ENCODE results near the gene SLC37A1. TPM values are rescaled to one million over a fixed set of nuclear protein-coding genes. Genes with fewer than 3 reads are reported as not detected.

SLC37A1 gene
- total RNA-seq, 1 donor from 2014 or later: 4.8 TPM

DNA sequence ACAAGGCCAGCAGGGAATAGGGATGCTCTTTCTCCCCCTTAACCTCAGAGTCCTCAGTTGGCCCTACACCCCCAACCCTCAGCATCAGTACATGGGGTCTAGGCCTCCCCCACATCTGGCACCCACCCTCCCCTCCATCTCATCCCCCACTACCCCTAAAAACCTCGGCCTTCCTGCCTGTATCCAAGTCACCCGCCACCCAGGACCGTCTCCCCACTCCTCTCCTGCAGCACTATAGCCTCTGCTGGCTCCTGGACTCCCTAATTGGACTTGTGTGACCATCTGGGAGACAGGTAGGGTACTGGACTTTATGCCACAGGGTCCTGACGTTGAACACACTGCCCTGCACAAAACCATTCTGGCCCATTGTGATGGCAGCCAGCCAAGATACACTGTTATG is 23.7 kb upstream of the SLC37A1 start:
- Mint-ChIP-seq H3K9me3 (ENCODE audit: low read depth) (no peaks in the 10 kb centered on the region), H3K27ac (ENCODE audit: unreplicated experiment) (no peak overlapping the region), H3K27me3 (ENCODE audit: low read depth) (peaks cover 30% of the 10 kb centered on the region), H3K4me1 (ENCODE audit: low read depth) (no peaks in the 10 kb centered on the region), H3K36me3 (ENCODE audit: low read depth) (no peaks in the 10 kb centered on the region), H3K4me3 (ENCODE audit: unreplicated experiment) (no peak overlapping the region)
- TF ChIP-seq, protein P1, sequence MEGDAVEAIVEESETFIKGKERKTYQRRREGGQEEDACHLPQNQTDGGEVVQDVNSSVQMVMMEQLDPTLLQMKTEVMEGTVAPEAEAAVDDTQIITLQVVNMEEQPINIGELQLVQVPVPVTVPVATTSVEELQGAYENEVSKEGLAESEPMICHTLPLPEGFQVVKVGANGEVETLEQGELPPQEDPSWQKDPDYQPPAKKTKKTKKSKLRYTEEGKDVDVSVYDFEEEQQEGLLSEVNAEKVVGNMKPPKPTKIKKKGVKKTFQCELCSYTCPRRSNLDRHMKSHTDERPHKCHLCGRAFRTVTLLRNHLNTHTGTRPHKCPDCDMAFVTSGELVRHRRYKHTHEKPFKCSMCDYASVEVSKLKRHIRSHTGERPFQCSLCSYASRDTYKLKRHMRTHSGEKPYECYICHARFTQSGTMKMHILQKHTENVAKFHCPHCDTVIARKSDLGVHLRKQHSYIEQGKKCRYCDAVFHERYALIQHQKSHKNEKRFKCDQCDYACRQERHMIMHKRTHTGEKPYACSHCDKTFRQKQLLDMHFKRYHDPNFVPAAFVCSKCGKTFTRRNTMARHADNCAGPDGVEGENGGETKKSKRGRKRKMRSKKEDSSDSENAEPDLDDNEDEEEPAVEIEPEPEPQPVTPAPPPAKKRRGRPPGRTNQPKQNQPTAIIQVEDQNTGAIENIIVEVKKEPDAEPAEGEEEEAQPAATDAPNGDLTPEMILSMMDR (IDR thresholded peaks at IDR 0.05): no peak
- DNase-seq (ENCODE audit: low spot score): no peak

DNA sequence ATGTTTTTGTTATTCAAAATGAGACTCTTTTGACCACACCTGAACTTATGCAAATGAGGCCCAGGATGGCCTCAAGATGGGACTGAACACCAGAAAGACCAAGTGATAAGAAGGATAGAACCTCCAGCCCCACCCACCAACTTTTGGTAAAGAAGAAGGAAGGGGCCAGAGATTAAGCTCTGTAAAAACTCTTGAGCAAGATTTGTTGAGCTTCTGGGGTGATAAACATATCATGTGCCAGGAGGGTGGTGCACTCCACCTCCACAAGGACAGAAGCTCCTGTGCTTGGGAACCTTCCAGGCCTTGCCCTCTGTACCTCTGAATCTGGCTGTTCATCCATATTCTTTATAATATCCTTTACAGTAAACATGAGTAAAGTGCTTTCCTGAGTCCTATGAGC is 22.9 kb upstream of the SLC37A1 start:
- no peak overlapping the region for H3K27ac Mint-ChIP-seq (ENCODE audit: unreplicated experiment)
- peaks cover 28% of the 10 kb centered on the region for H3K27me3 Mint-ChIP-seq (ENCODE audit: low read depth)
- TF ChIP-seq, protein P1 (IDR thresholded peaks at IDR 0.05): no peak
- H3K4me3 Mint-ChIP-seq (ENCODE audit: unreplicated experiment): no peak overlapping the region
- no peak for DNase-seq (ENCODE audit: low spot score)
- H3K4me1 Mint-ChIP-seq (ENCODE audit: low read depth): peaks cover 4% of the 10 kb centered on the region
- H3K36me3 Mint-ChIP-seq (ENCODE audit: low read depth): no peaks in the 10 kb centered on the region
- no peaks in the 10 kb centered on the region for H3K9me3 Mint-ChIP-seq (ENCODE audit: low read depth)

DNA sequence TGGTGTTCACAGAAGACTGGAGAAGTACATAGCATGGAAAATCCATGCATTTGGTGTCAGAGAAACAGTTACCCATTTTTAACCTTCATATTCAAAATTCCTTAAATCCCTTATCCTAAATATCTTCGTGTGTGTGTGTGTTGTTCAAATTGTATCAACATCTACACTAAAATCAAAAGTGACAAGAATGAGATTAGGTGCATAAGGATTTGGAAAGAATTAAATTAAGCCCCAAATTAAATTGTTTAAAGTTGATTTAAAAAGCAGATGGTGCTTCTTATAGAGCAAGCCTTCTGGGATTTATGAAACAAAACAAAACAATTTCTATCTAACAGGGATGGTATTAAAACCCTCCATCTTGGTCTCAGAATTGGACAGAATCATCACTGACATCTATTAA is 22.3 kb upstream of the SLC37A1 start:
- H3K4me3 Mint-ChIP-seq (ENCODE audit: unreplicated experiment): no peak overlapping the region
- TF ChIP-seq, protein P1 (IDR thresholded peaks at IDR 0.05): no peak
- no peaks in the 10 kb centered on the region for H3K36me3 Mint-ChIP-seq (ENCODE audit: low read depth)
- H3K27me3 Mint-ChIP-seq (ENCODE audit: low read depth): peaks cover 22% of the 10 kb centered on the region
- H3K9me3 Mint-ChIP-seq (ENCODE audit: low read depth): no peaks in the 10 kb centered on the region
- peaks cover 8% of the 10 kb centered on the region for H3K4me1 Mint-ChIP-seq (ENCODE audit: low read depth)
- no peak overlapping the region for H3K27ac Mint-ChIP-seq (ENCODE audit: unreplicated experiment)
- no peak for DNase-seq (ENCODE audit: low spot score)

DNA sequence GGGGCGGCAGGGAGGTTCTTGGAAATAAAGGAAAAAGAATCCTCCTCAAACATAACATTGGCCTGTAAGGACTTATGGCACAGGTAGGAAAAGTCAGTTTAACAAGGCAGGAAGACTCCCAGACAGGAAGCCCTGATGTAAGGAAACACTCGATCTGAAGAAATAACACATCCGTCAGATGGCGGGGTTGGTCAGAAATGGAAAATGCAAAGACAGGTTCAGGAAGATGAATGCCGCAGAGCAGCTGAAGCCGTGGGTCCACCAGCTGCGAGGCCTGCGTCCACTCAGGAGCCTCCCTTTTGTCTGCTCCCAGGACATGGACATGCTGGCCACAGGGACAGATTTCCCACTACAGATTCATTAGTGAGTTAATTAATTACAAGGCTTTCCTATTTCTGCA is 21.5 kb upstream of the SLC37A1 start:
- Mint-ChIP-seq H3K4me1 (ENCODE audit: low read depth) (peaks cover 13% of the 10 kb centered on the region), H3K27ac (ENCODE audit: unreplicated experiment) (no peak overlapping the region), H3K9me3 (ENCODE audit: low read depth) (no peaks in the 10 kb centered on the region), H3K27me3 (ENCODE audit: low read depth) (peaks cover 14% of the 10 kb centered on the region), H3K36me3 (ENCODE audit: low read depth) (no peaks in the 10 kb centered on the region), H3K4me3 (ENCODE audit: unreplicated experiment) (no peak overlapping the region)
- TF ChIP-seq, protein P1 (IDR thresholded peaks at IDR 0.05): no peak
- DNase-seq (ENCODE audit: low spot score): no peak

DNA sequence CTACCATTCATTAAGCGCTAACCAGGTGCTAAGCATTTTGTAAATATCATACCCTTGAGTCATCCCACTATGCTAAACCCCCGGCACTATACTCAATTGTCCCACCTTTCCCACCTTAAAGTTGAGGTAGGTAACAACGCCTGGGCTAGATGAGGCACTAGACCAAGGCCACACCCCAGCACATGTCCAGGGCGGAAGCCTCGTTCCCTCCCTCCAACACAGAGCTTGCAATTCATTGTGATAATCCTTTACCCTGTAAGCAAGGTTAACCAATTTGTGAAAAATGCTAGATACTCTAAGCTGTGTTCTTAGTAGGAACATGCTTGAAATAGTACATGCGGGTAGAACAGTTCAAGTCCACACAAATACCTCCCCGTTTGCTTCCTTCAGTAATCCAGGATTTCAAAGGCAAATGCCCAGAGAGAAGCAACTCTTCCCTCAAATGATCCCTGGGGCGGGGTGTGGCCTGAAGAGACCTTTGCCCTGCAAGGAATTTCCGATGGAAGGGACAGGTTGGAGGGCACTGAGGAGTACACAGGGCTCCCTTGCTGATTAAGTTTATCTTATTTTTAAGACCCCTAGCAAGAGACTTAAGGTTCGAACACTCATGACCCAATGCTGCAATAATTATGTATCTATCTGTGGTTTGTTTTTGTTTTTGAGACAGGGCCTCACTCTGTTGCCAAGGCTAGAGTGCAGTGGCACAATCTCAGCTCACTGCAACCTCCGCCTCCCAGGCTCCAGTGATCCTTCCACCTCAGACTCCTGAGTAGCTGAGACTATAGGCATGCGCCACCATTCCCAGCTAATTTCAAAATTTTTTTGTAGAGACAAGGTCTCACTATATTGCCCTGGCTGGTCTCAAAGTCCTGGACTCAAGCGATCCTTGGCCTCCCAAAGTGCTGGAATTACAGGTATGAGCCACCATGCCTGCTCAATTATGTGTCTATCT is 20.3 kb upstream of the SLC37A1 start:
- Mint-ChIP-seq H3K27ac (ENCODE audit: unreplicated experiment) (no peak overlapping the region), H3K27me3 (ENCODE audit: low read depth) (peaks cover 5% of the 10 kb centered on the region), H3K4me3 (ENCODE audit: unreplicated experiment) (no peak overlapping the region)

More for the DNA sequence above, 20.3 kb upstream of the SLC37A1 start:
- H3K36me3 Mint-ChIP-seq (ENCODE audit: low read depth): no peaks in the 10 kb centered on the region
- no peaks in the 10 kb centered on the region for H3K9me3 Mint-ChIP-seq (ENCODE audit: low read depth)
- peaks cover 13% of the 10 kb centered on the region for H3K4me1 Mint-ChIP-seq (ENCODE audit: low read depth)
- TF ChIP-seq, protein P1 (IDR thresholded peaks at IDR 0.05): no peak
- DNase-seq (ENCODE audit: low spot score): no peak

All from chondrocyte (in vitro differentiated cells).